KBM-7 (cell line): ENCODE data around the gene SSTR5.

Experiments
- DNase-seq: peaks from one replicate; pipeline ENCODE4 v3.0.0-alpha.2; 2015
- in situ Hi-C: fragments of 300-500 bp; cut with MboI; formaldehyde crosslinking; loops from 2 replicates; pipeline ENCODE4 v1.14.3; 2020; ENCODE audit warnings: low sequenced_read_pairs, low pct_unique_long_range_greater_than_20kb, mixed read lengths

The SSTR5 gene

GRCh38 chr16:1113889-1114526 is 41.5 kb downstream of the SSTR5 start:
- in situ Hi-C loops, result no loop called here
- no peak for DNase-seq

- DNase-seq, result no peak
- in situ Hi-C loops, result no loop called here
Measured at GRCh38 chr16:1116693-1117077, 44.1 kb downstream of the SSTR5 start.

- in situ Hi-C loops, result no loop called here
- DNase-seq, result no peak
Measured at GRCh38 chr16:1117176-1117900, 44.8 kb downstream of the SSTR5 start.

GRCh38 chr16:1117926-1118325 is 45.4 kb downstream of the SSTR5 start:
- in situ Hi-C loops, result no loop called here
- DNase-seq, result no peak

GRCh38 chr16:1119129-1119528 is 46.6 kb downstream of the SSTR5 start:
- in situ Hi-C loops, result no loop called here
- no peak for DNase-seq

- in situ Hi-C loops, result no loop called here
- peak; percentile 83 for DNase-seq
Measured at GRCh38 chr16:1119766-1120576, 47.4 kb downstream of the SSTR5 start.

GRCh38 chr16:1120577-1120941 is 48.0 kb downstream of the SSTR5 start:
- DNase-seq, result no peak
- in situ Hi-C loops, result no loop called here

GRCh38 chr16:1121009-1121408 is 48.5 kb downstream of the SSTR5 start:
- DNase-seq, result no peak
- in situ Hi-C loops, result no loop called here

- in situ Hi-C loops, result no loop called here
- no peak for DNase-seq
Measured at GRCh38 chr16:1121601-1122397, 49.3 kb downstream of the SSTR5 start.

- DNase-seq, result no peak
- in situ Hi-C loops, result no loop called here
Measured at GRCh38 chr16:1122398-1122765, 49.8 kb downstream of the SSTR5 start.

- in situ Hi-C loops, result no loop called here
- no peak for DNase-seq
Measured at GRCh38 chr16:1123525-1124230, 51.1 kb downstream of the SSTR5 start.

- in situ Hi-C loops, result no loop called here
- no peak for DNase-seq
Measured at GRCh38 chr16:1124291-1124690, 51.7 kb downstream of the SSTR5 start.

- no peak for DNase-seq
- in situ Hi-C loops, result no loop called here
Measured at GRCh38 chr16:1124795-1125194, 52.2 kb downstream of the SSTR5 start.

GRCh38 chr16:1125471-1125870 is 52.9 kb downstream of the SSTR5 start:
- in situ Hi-C loops, result no loop called here
- DNase-seq, result peak; percentile 43

- in situ Hi-C loops, result no loop called here
- DNase-seq, result no peak
Measured at GRCh38 chr16:1126044-1126443, 53.5 kb downstream of the SSTR5 start.

- DNase-seq, result no peak
- in situ Hi-C loops, result no loop called here
Measured at GRCh38 chr16:1126586-1126985, 54.0 kb downstream of the SSTR5 start.

- in situ Hi-C loops, result no loop called here
- no peak for DNase-seq
Measured at GRCh38 chr16:1127101-1127500, 54.6 kb downstream of the SSTR5 start.

GRCh38 chr16:1127971-1128715 is 55.6 kb downstream of the SSTR5 start:
- in situ Hi-C loops, result no loop called here
- DNase-seq, result no peak
